Nephron (organoid): ENCODE results near the gene SPDYE17.
A peak's percentile ranks its signal among the peaks of the same experiment; 100 is the strongest.
"Not testable (repeated sequence)": the region's sequence is repeated elsewhere in the genome, so short reads cannot be mapped to it uniquely, and the experiment has no call there.

Experiments used
- H3K27ac Mint-ChIP-seq, 3 experiments: 2 replicates each; pipeline ENCODE4 v1.8.0; 2020; ENCODE audit warnings: mixed read lengths in 3 of 3, mild to moderate bottlenecking in 2 of 3, moderate library complexity in 1 of 3
- H3K27me3 Mint-ChIP-seq: 2 replicates; pipeline ENCODE4 v1.8.0; 2021; ENCODE audit warnings: low read depth, mild to moderate bottlenecking, moderate library complexity, mixed read lengths
- H3K36me3 Mint-ChIP-seq: 2 replicates; pipeline ENCODE4 v1.8.0; 2020; ENCODE audit warnings: low read depth, mixed read lengths
- H3K4me1 Mint-ChIP-seq: 2 replicates; pipeline ENCODE4 v1.8.0; 2020; ENCODE audit warnings: mixed read lengths
- H3K4me3 Mint-ChIP-seq, 3 experiments: 2 replicates each; pipeline ENCODE4 v1.8.0; 2020; ENCODE audit warnings: mild to moderate bottlenecking in 3 of 3, mixed read lengths in 3 of 3, moderate library complexity in 2 of 3
- H3K9me3 Mint-ChIP-seq: 2 replicates; pipeline ENCODE4 v1.8.0; 2020; ENCODE audit warnings: mixed read lengths

Gene SPDYE17, protein sequence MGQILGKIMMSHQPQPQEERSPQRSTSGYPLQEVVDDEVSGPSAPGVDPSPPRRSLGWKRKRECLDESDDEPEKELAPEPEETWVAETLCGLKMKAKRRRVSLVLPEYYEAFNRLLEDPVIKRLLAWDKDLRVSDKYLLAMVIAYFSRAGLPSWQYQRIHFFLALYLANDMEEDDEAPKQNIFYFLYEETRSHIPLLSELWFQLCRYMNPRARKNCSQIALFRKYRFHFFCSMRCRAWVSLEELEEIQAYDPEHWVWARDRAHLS

DNA sequence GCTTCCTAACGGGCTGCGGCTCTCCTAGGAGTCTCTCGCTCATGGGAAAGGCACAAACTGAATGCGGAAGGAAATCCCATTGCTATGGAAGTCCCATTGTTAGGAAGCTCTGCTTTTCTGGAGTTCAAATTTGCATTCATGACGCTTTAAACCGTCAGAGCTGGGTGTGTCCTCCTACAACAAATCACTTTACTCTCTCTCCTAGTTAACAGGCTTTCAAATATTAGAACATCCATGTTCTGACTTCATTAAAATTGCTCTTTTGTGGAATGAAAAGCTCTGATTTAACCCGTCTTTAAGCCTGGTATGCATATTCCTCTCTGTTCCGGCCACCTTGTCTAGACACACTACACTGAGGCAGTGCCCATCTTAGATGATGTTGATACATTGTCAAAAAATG, at the start of gene SPDYE17:
SPDYE17 (minus strand) TSS at position 101 of the 400 bp plus-strand sequence. CDS start 1,791 bp downstream, outside the sequence.
- not testable (repeated sequence) for H3K4me3 Mint-ChIP-seq, H3K9me3 Mint-ChIP-seq, H3K27me3 Mint-ChIP-seq, H3K4me1 Mint-ChIP-seq, H3K27ac Mint-ChIP-seq, H3K36me3 Mint-ChIP-seq

DNA sequence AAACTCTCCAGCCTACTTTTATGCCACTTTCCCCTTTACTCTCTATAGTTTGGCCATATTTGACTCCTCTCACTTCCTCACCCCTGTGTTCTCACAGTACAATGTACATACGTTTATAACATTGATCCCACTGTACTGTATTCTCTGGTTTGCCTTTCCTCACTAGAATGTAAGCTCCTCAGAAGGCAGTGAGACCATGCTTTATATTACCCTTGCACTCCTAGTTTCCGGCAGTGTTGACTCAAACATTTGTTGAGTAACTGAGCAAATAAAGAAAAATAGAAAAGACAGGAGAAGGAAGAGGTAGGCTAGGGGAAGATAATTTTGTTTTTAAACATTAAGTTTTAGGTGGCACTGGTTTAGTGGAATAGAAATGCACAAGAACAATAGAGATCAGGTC, 48.1 kb upstream of the SPDYE17 start:
- not testable (repeated sequence) for H3K4me1 Mint-ChIP-seq, H3K27ac Mint-ChIP-seq, H3K4me3 Mint-ChIP-seq, H3K9me3 Mint-ChIP-seq, H3K27me3 Mint-ChIP-seq
- H3K36me3 Mint-ChIP-seq, result peaks cover 13% of the 10 kb centered on the region

DNA sequence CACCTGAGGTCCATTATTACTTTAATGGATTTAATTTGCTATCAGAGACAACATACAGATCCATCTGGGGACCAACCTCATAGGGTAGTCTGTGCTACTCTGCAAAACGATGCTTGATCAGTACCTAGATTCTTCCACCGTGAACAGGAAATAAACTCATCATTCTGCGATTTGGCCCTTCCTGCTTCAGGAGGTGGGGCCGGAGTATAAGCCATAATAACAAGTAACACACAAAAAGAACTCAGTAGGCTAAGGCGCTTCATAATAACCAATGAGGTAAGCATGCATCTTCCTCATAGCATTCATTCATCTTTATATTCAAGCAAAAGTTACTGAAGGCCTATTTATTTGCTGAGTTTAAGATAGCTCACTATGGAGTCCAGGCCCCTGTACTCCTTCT, 47.5 kb upstream of the SPDYE17 start:
- not testable (repeated sequence) for H3K4me3 Mint-ChIP-seq, H3K27me3 Mint-ChIP-seq, H3K4me1 Mint-ChIP-seq, H3K27ac Mint-ChIP-seq, H3K9me3 Mint-ChIP-seq
- peaks cover 17% of the 10 kb centered on the region for H3K36me3 Mint-ChIP-seq

DNA sequence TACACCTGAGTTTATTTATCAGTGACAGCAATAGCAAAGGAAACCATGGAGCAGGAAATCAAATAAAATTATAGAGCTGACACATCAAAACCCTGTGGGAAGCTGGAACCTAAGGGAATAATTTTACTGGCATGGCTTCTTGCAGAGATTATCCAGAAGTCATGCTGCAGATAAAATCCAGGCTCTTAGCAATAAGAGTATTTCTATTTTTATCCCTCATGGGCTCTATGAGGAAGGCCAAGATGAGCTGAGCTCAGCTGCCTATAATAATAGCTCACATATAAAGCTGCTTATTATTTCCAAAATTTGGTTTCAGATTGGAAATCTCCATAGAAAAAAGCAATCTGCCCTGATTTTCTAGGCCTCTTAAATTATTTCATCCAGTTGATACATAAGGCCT, 47.0 kb upstream of the SPDYE17 start:
- H3K27me3 Mint-ChIP-seq, H3K4me1 Mint-ChIP-seq, H3K4me3 Mint-ChIP-seq, H3K9me3 Mint-ChIP-seq, H3K27ac Mint-ChIP-seq: not testable (repeated sequence)
- peaks cover 21% of the 10 kb centered on the region for H3K36me3 Mint-ChIP-seq

DNA sequence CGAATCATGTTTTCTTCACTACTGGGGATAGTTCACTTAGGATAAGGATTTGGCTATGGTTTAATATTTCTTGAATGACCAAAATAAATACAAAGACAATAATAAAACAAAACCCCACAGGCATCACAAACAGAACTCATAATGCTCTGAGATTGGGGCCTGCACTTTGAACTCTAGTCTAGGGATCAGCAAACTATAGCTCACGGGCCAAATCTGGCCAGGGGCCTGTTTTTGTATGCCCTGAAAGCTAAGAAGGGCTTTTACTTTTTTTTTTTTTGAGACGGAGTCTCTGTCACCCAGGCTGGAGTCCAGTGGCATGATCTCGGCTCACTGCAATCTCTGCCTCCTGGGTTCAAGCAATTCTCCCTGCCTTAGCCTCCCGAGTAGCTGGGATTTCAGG, 44.9 kb upstream of the SPDYE17 start:
- H3K27ac Mint-ChIP-seq, result peak overlapping the region in 2 of 3 experiments; percentile 46 to 66
- H3K4me1 Mint-ChIP-seq, H3K4me3 Mint-ChIP-seq, H3K27me3 Mint-ChIP-seq, H3K9me3 Mint-ChIP-seq: not testable (repeated sequence)
- H3K36me3 Mint-ChIP-seq, result peaks cover 26% of the 10 kb centered on the region

DNA sequence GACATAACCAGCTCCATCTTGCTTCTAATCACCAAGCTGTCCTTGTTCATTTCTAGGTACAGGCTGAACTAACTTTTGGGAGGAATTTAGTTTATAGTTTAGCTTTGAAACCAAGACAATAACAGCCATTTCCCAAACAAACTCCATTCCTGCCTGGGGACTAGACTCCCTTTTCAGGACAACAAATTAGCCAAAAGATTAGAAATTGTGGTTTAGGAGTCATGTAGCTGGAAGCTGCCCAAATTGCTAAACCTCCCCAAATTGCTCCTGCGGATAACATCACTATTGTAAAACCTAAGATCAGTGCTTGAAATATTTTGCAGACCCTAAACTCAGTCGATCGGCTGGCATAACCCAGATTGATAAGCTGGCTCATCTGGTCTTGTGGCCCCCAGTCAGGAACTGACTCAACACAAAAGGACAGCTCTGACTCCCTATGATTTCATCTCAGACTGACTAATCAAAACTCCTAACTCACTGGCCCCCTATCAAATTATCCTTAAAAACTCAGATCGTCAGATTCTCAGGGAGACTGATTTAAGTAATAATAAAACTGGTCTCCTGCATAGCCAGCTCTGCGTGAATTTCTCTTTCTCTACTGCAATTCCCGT, 42.7 kb upstream of the SPDYE17 start:
- Mint-ChIP-seq H3K36me3 (peaks cover 46% of the 10 kb centered on the region), H3K9me3 (peaks cover 16% of the 10 kb centered on the region)
- not testable (repeated sequence) for H3K27me3 Mint-ChIP-seq, H3K4me1 Mint-ChIP-seq, H3K4me3 Mint-ChIP-seq, H3K27ac Mint-ChIP-seq

DNA sequence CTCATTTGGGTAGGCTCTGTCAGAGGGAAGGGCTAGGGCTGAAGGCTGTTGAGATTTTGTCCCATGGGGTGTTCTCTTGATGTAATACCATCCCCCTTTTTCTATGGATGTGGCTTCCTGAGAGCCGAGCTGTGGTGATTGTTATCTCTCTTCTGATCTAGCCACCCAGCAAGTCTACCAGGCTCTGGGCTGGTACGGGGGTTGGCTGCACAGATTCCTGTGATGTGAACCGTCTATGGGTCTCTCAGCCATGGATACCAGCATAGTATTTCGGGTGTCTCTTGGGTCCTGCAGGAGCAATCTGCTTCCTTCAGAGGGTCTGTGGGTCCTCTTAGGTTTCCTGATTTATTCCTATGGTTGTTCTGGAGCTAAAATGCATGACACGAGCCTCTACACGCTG, 38.9 kb upstream of the SPDYE17 start:
- H3K9me3 Mint-ChIP-seq, result peaks cover 28% of the 10 kb centered on the region
- not testable (repeated sequence) for H3K4me1 Mint-ChIP-seq, H3K27ac Mint-ChIP-seq, H3K27me3 Mint-ChIP-seq, H3K4me3 Mint-ChIP-seq
- H3K36me3 Mint-ChIP-seq, result peaks cover 69% of the 10 kb centered on the region

DNA sequence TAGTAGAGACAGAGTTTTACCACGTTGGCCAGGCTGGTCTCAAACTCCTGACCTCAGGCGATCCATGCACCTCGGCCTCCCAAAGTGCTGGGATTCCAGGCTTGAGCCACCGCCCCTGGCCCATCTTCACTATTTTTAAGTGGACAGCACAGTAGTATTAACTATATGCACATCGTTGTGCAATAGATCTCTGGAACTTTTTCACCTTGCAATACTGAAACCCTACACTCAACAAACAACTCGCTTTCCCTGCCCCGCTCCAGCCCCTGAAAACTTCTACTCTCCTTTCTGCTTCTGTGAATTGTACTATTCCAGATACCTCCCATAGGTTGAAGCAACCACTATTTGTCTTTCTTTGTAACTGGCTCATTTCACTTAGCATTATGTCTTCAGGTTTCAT, 33.7 kb upstream of the SPDYE17 start:
- Mint-ChIP-seq H3K9me3 (peaks cover 21% of the 10 kb centered on the region), H3K36me3 (peaks cover 43% of the 10 kb centered on the region)
- H3K27ac Mint-ChIP-seq, H3K4me3 Mint-ChIP-seq, H3K27me3 Mint-ChIP-seq, H3K4me1 Mint-ChIP-seq: not testable (repeated sequence)

DNA sequence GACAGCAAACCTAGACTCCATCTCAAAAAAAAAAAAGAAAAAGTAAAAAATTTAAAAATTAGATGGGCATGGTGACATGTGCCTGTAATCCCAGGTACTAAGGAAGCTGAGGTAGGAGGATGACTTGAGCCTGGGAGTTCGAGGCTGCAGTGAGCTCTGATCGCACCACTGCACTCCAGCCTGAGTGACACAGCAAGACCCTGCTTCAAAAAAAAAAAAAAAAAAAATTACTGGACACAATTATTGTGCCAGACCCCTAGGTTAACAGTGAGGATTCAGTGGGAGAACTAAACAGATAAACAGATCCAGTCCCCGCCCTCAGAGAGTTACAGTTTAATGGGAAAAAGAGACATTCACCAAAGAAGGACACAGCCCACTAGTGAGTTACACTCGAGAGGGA, 31.6 kb upstream of the SPDYE17 start:
- not testable (repeated sequence) for H3K4me3 Mint-ChIP-seq, H3K27me3 Mint-ChIP-seq, H3K4me1 Mint-ChIP-seq, H3K27ac Mint-ChIP-seq
- Mint-ChIP-seq H3K9me3 (peaks cover 14% of the 10 kb centered on the region), H3K36me3 (peaks cover 24% of the 10 kb centered on the region)

DNA sequence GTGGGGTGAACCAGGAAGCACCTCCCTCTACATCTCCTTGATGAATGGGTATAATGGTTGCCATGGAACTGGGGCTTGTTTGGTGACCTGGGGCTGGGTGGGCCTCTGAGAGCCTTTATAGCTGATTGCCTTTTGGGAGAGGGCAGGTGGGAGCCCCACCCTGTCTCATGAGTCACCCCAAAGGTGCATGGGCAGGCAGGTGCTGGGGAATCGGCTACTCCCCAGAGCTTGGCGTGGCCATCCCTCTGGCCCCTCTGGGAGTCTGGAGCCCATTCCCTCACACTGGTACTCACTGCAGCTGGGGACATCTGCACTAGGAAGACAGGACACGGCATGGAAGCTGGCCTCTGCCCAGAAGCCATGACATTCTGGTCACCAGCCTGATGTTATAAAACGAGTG, 30.4 kb upstream of the SPDYE17 start, which contains the start of gene SPDYE18:
SPDYE18 (minus strand) TSS at position 2 of the 400 bp plus-strand sequence. CDS start 2,046 bp downstream, outside the sequence.
- not testable (repeated sequence) for H3K4me3 Mint-ChIP-seq, H3K4me1 Mint-ChIP-seq, H3K9me3 Mint-ChIP-seq, H3K27ac Mint-ChIP-seq, H3K27me3 Mint-ChIP-seq
- H3K36me3 Mint-ChIP-seq, result peaks cover 15% of the 10 kb centered on the region

DNA sequence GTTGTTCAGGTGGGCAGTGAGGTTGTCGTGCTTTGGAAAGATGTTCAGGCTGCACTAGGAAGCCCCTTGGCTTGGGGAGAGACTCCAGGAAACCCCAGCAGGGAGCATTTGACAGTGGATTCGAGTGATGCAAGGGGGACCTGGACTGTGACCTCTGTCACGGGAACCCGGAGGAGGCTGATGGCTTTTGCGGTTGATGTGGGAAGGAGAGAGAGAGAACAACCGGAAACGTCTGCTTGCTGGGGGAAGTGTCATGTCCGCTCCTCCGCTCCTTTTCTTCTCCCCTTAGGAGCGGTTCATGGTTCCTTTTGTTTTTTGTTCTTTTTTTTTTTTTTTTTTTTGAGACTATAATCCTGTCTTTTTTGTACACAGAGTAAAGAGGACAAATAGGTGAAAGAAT, 5.8 kb downstream of the SPDYE17 start:
- H3K36me3 Mint-ChIP-seq, H3K27ac Mint-ChIP-seq, H3K27me3 Mint-ChIP-seq, H3K9me3 Mint-ChIP-seq, H3K4me3 Mint-ChIP-seq, H3K4me1 Mint-ChIP-seq: not testable (repeated sequence)

DNA sequence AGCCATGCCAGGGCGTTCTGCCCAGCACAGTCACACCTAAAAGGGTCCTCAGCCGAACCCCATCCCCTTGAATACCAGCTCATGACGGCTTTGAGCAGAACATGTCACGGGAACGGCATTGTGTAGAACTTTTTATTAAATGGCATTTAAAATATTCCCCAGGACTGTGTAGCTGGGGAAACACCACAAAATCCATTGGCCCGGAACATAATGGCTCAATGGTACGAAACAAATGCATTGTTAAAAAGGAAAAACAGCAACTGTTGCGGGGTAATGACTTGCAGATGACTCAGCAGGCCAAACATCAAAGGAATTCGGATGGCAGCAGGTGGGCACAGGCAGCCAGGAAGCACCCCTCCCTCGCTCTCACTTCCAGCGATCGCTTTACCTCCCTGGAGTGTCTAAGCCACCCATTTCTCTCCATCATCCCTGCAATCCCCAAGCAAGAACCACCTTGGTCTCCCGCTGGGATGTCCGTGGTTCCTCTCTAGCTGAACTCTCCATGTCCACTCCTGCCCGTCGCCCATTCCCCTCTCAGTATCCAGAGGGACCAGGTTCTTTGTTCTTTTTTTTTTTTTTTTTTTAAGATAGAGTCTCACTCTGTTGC, 22.0 kb downstream of the SPDYE17 start:
- H3K36me3 Mint-ChIP-seq, H3K4me3 Mint-ChIP-seq, H3K4me1 Mint-ChIP-seq, H3K27me3 Mint-ChIP-seq, H3K27ac Mint-ChIP-seq, H3K9me3 Mint-ChIP-seq: not testable (repeated sequence)

DNA sequence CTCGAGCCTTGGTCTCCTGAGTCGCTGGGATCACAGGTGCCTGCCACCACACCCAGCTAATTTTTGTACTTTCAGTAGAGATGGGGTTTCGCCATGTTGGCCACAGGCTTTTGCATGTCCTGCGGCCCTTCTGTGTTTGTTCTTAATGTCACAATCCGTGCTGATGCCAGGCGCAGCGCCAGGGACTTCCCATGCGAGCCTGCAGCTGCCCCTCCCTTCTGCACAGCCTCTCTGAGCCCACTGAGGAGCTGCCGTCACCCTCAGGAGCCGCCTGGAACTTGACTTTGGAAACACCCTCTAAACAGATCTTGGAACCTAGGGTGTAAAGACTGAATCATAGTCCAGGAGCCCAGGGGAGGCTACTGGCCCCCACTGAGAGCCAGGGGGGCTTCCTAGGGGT, 24.2 kb downstream of the SPDYE17 start:
- not testable (repeated sequence) for H3K36me3 Mint-ChIP-seq, H3K27ac Mint-ChIP-seq, H3K27me3 Mint-ChIP-seq, H3K4me1 Mint-ChIP-seq, H3K9me3 Mint-ChIP-seq, H3K4me3 Mint-ChIP-seq

DNA sequence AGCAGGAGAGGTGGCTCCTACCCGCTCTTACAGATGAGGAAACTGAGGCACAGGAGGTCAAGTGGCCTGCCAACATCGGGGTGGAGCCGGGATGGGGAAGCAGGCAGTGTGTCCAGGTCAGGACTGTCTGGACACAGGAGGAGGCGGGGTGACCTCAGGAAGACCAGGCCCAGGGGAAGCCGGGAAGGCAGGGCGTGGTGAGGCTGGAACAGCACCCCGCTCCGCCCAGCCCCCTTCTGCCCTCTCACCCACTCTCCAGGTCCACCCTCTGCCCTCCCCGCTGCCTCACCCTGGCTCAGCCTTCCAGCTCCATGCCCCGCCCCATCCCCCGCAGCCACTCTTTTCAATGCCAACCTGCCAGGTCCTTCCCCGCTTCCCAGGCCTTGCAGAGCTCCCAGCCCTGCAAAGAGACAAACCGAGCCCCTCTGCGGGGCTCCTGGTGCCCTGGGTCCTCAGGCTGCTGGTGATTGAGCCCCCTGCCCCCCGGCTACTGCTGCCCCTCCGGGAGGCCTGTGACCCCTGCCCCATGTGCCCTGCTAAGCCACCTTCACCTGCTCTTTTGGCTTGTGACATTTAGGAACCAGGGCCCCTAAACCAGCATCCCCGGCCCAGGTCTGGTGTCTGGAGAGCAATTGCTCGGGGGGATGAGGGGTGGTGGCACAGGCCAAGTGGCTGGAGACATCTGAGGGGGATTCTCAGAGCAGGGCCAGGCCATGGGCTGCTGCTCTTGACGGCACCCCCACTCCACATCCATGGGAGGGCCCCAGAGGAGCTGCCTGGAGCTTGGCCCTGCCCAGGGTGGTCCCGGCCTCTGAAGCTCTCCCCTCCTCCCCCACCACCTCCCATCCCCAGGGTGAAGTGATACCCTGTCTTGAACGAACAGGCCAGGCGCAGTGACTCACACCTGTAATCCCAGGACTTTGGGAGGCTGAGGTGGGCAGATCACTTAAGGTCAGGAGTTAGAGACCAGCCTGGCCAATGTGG, 25.7 kb downstream of the SPDYE17 start:
- not testable (repeated sequence) for H3K4me1 Mint-ChIP-seq, H3K27ac Mint-ChIP-seq, H3K9me3 Mint-ChIP-seq, H3K27me3 Mint-ChIP-seq, H3K36me3 Mint-ChIP-seq, H3K4me3 Mint-ChIP-seq
